Measurements from ENCODE around the gene ZNF77. TPM values are rescaled to one million over a fixed set of nuclear protein-coding genes. Genes with fewer than 3 reads are reported as not detected.
A peak's percentile ranks its signal among the peaks of the same experiment; 100 is the strongest.
"Not testable (repeated sequence)": the region's sequence is repeated elsewhere in the genome, so short reads cannot be mapped to it uniquely, and the experiment has no call there.

ZNF77 gene
- total and polyA plus RNA-seq, 8 donors, result 1.3 to 3.4 (median 2.0) TPM

DNA sequence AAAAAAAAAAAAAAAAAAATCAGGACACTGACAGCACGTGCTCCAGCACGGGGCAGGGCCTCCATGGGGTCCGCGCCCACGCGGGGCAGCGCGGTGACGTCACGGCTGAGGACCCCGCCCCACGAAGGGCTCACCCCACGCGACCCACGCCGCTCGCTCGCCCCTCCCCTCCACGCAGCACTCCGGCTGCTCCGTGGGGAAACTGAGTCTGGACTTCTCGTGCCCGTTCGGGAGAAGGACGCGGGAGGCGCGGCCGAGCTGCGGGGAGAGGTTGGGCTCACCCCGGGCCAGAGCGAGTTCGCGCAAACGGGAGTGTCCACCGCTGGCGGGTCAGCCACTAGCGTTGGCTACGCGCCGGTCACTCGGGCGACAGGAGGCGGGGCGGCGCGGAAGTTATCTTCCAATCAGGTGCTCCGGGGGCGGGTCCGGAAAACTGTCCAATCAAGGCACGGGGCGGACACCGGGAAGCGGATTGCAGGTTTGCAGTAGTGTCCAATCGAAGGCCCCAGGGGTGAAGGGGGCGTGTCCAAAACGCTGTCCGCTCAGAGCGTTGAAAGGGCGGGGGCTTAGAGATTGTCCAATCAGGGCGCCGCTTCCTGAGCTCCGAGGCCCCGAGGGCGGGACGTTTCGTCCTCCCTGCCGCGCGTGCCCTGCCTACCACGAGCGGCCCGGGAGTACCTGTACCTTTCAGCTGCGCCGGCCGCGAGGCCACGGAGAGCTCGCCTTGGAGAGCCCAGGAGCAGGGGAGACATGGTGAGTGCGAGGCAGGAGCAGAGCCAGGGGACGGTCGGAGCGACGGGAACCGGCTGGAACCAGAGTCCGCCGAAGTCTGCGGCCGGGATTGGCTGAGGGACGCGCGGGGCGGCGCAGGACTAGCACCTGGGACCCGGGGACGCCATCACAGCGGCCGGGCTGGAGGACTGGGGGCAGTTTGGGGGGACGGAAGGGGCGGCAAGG lies 44.2 kb downstream of the ZNF77 start, which contains the start of gene ZNF57:
Gene ZNF57 (plus strand): TSS at position 633 of the 957 bp plus-strand sequence. CDS start 118 bp downstream, at position 751.
- H3K4me3 ChIP-seq, result peak within 1 kb of the TSS; percentile 47 to 79 (median 60)
- no peak for TF ChIP-seq CTCF (IDR thresholded peaks at IDR 0.05)
- peak within 1 kb of the TSS; percentile 77 to 90 (median 82) for H3K27ac ChIP-seq
- DNase-seq (peak; percentile 97 to 100 (median 100)), FAIRE-seq (peak; percentile 95), ATAC-seq (peak; percentile 97 to 99 (median 98))
- intact Hi-C loops (cut with DNase I), result no loop called here
- peaks cover 0 to 6% (median 0%) of the 10 kb centered on the region in 3 donors for H3K4me1 ChIP-seq
- H3K27me3 ChIP-seq, result no peaks in the 10 kb centered on the region
- no peaks in the 10 kb centered on the region for H3K9me3 ChIP-seq
- H3K36me3 ChIP-seq, result no peaks in the 10 kb centered on the region
- 0 to 1% methylated on average over 68 to 100 of the region's 100 CpGs for WGBS, 2 donors

GRCh38 chr19:2896694-2897093 lies 48.1 kb downstream of the ZNF77 start:
- no peak overlapping the region for H3K27ac ChIP-seq
- no peaks in the 10 kb centered on the region for H3K4me1 ChIP-seq
- H3K9me3 ChIP-seq, result no peaks in the 10 kb centered on the region
- ATAC-seq (no peak), DNase-seq (no peak), FAIRE-seq (no peak)
- TF ChIP-seq CTCF (IDR thresholded peaks at IDR 0.05), result no peak
- WGBS, 2 donors, result 70 to 71% methylated on average over 8 of the region's 8 CpGs
- H3K36me3 ChIP-seq, result no peaks in the 10 kb centered on the region
- no peak overlapping the region for H3K4me3 ChIP-seq
- H3K27me3 ChIP-seq, result no peaks in the 10 kb centered on the region
- intact Hi-C loops (cut with DNase I), result no loop called here

- H3K36me3 ChIP-seq; intact Hi-C loops (cut with DNase I); H3K4me1 ChIP-seq; H3K4me3 ChIP-seq; FAIRE-seq; DNase-seq; H3K9me3 ChIP-seq; H3K27ac ChIP-seq; H3K27me3 ChIP-seq: not testable (repeated sequence)
- WGBS, 2 donors, result 41 to 49% methylated on average over 8 of the region's 8 CpGs
- peak in 1 of 4 donors; percentile 22 for ATAC-seq
These were observed 54.2 kb downstream of the ZNF77 start for GRCh38 chr19:2890531-2890930.

GRCh38 chr19:2888731-2889224 lies 56.0 kb downstream of the ZNF77 start:
- DNase-seq (peak in 5 of 6 donors; percentile 19 to 67 (median 40)), FAIRE-seq (no peak), ATAC-seq (peak in 3 of 4 donors; percentile 43 to 82 (median 72))
- Histone ChIP-seq H3K4me3 (peak overlapping the region in 1 of 4 donors; percentile 21), H3K4me1 (no peaks in the 10 kb centered on the region), H3K27ac (peak overlapping the region in 1 of 4 donors; percentile 42), H3K36me3 (no peaks in the 10 kb centered on the region), H3K27me3 (no peaks in the 10 kb centered on the region), H3K9me3 (no peaks in the 10 kb centered on the region)
- intact Hi-C loops (cut with DNase I), result loop anchor here in 2 of 3 donors (10.0 kb wide), 2 partner anchors 266 to 276 kb away; no protein-coding TSS in a partner anchor
- WGBS, 2 donors, result 42 to 62% methylated on average over 36 to 37 of the region's 37 CpGs
- no peak for TF ChIP-seq CTCF (IDR thresholded peaks at IDR 0.05)

DNA sequence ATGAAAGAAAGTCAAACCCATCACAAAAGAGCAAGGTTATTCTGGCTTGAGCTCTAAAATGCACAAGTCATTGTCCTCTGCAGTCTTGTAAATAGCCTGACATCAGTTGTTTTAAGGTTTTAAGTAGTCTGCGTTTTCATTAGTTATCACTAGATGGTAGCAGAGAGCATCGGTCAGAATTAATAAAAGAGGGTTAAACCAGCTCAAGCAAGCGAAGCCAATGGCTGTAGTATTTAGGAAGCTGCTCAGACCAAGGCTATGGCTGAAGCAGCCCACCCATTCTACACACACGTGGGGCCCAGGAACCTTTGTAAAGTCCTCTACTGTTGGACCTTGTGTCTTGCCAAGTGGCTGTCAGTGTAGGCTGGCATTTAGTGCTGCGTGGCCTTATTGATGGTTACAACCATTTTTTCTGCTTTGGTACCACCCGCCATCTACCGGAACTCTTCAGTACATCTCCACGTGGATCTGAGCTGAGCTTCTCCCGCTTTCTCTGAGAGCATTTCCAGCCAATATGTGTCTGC lies 57.3 kb downstream of the ZNF77 start:
- intact Hi-C loops (cut with DNase I), result loop anchor here in 2 of 3 donors (10.0 kb wide), 2 partner anchors 267 to 277 kb away; no protein-coding TSS in a partner anchor
- no peak overlapping the region for H3K4me3 ChIP-seq
- 20 to 21% methylated on average over 9 of the region's 9 CpGs for WGBS, 2 donors
- no peaks in the 10 kb centered on the region for H3K9me3 ChIP-seq
- H3K36me3 ChIP-seq, result no peaks in the 10 kb centered on the region
- FAIRE-seq (no peak), DNase-seq (peak in 1 of 6 donors; percentile 35), ATAC-seq (peak; percentile 66 to 97 (median 90))
- no peak overlapping the region for H3K27ac ChIP-seq
- no peaks in the 10 kb centered on the region for H3K4me1 ChIP-seq
- peak in 3 of 4 donors; percentile 50 to 58 (median 57) for TF ChIP-seq CTCF (IDR thresholded peaks at IDR 0.05)
- H3K27me3 ChIP-seq, result no peaks in the 10 kb centered on the region
